Type B pancreatic cell (in vitro differentiated cells): Measurements from ENCODE around the gene ATXN7L3. TPM values are rescaled to one million over a fixed set of nuclear protein-coding genes. Genes with fewer than 3 reads are reported as not detected.

Experiments used
- DNase-seq: peaks from one replicate; pipeline ENCODE4 v3.0.0; 2021; ENCODE audit warnings: mixed read lengths; ENCODE audit not compliant: unreplicated experiment; ENCODE audit errors: extremely low spot score
- H3K27ac Mint-ChIP-seq: 2 replicates; pipeline ENCODE4 v1.8.0; 2021; ENCODE audit warnings: mild to moderate bottlenecking, mixed read lengths
- H3K27me3 Mint-ChIP-seq: 2 replicates; pipeline ENCODE4 v1.8.0; 2021; ENCODE audit warnings: mixed read lengths
- H3K36me3 Mint-ChIP-seq: 2 replicates; pipeline ENCODE4 v1.8.0; 2021; ENCODE audit warnings: mixed read lengths
- H3K4me1 Mint-ChIP-seq: one replicate; pipeline ENCODE4 v1.8.0; 2021; ENCODE audit warnings: mixed read lengths; ENCODE audit not compliant: unreplicated experiment
- H3K4me3 Mint-ChIP-seq: 2 replicates; pipeline ENCODE4 v1.8.0; 2021; ENCODE audit warnings: mild to moderate bottlenecking, mixed read lengths
- H3K9me3 Mint-ChIP-seq: 2 replicates; pipeline ENCODE4 v1.8.0; 2021; ENCODE audit warnings: mixed read lengths
- CTCF ChIP-seq: fragments of 200-600 bp; sonication (generic); conservative IDR thresholded peaks from 2 replicates; pipeline ENCODE4 v1.5.0; 2021; ENCODE audit warnings: antibody characterized with exemption, mild to moderate bottlenecking
- total RNA-seq: library from RNA; stranded (reverse); gene quantifications from 2 replicates; pipeline ENCODE4 v1.2.1, GENCODE V29; 2021; ENCODE audit warnings: low replicate concordance

ATXN7L3 gene
- total RNA-seq, 1 donor from 2014 or later, result 96.7 TPM

GRCh38 chr17:44207319-44207718 lies 7.6 kb upstream of the ATXN7L3 start:
- DNase-seq, result no peak
- Mint-ChIP-seq H3K27me3 (no peaks in the 10 kb centered on the region), H3K36me3 (peaks cover 8% of the 10 kb centered on the region), H3K4me1 (peaks cover 12% of the 10 kb centered on the region), H3K27ac (no peak overlapping the region), H3K9me3 (no peaks in the 10 kb centered on the region), H3K4me3 (no peak overlapping the region)
- no peak for TF ChIP-seq CTCF

GRCh38 chr17:44206825-44207155 lies 7.1 kb upstream of the ATXN7L3 start:
- TF ChIP-seq CTCF, result no peak
- H3K27ac Mint-ChIP-seq, result no peak overlapping the region
- H3K4me1 Mint-ChIP-seq, result peaks cover 12% of the 10 kb centered on the region
- H3K9me3 Mint-ChIP-seq, result no peaks in the 10 kb centered on the region
- H3K27me3 Mint-ChIP-seq, result no peaks in the 10 kb centered on the region
- peaks cover 8% of the 10 kb centered on the region for H3K36me3 Mint-ChIP-seq
- no peak overlapping the region for H3K4me3 Mint-ChIP-seq
- no peak for DNase-seq

GRCh38 chr17:44205962-44206824 lies 6.5 kb upstream of the ATXN7L3 start:
- Mint-ChIP-seq H3K4me3 (no peak overlapping the region), H3K36me3 (peaks cover 8% of the 10 kb centered on the region), H3K27me3 (no peaks in the 10 kb centered on the region), H3K27ac (peak overlapping the region; percentile 45), H3K9me3 (no peaks in the 10 kb centered on the region), H3K4me1 (peaks cover 12% of the 10 kb centered on the region)
- DNase-seq, result no peak
- TF ChIP-seq CTCF, result peak; percentile 27

GRCh38 chr17:44204441-44204882 lies 4.8 kb upstream of the ATXN7L3 start:
- Mint-ChIP-seq H3K4me1 (peaks cover 12% of the 10 kb centered on the region), H3K4me3 (no peak overlapping the region), H3K27me3 (no peaks in the 10 kb centered on the region), H3K27ac (no peak overlapping the region), H3K9me3 (no peaks in the 10 kb centered on the region), H3K36me3 (peaks cover 8% of the 10 kb centered on the region)
- DNase-seq, result no peak
- no peak for TF ChIP-seq CTCF

- DNase-seq, result no peak
- Mint-ChIP-seq H3K27ac (peak overlapping the region; percentile 10), H3K27me3 (no peaks in the 10 kb centered on the region), H3K4me1 (peaks cover 12% of the 10 kb centered on the region), H3K9me3 (no peaks in the 10 kb centered on the region), H3K4me3 (peak overlapping the region; percentile 46), H3K36me3 (peaks cover 8% of the 10 kb centered on the region)
- TF ChIP-seq CTCF, result peak; percentile 80
Observed at GRCh38 chr17:44203731-44204440, 4.2 kb upstream of the ATXN7L3 start.
